ENCODE data around the gene EFCAB6. TPM values are rescaled to one million over a fixed set of nuclear protein-coding genes. Genes with fewer than 3 reads are reported as not detected.

The EFCAB6 gene
- total and polyA plus RNA-seq, 2 donors (not counting 3 experiments of a cell fraction or from before 2014, with no cell fraction given) = 0.07 to 0.31 TPM

GRCh38 chr22:43838161-43838560 lies 26.1 kb upstream of the EFCAB6 start:
- FAIRE-seq (no peak), DNase-seq (ENCODE audit: low read depth, low spot score) (no peak)
- no peak overlapping the region for H3K27ac ChIP-seq (ENCODE audit: insufficient read depth, low read depth, low read length)
- no peaks in the 10 kb centered on the region for H3K27me3 ChIP-seq (ENCODE audit: control insufficient read depth in 2 of 2, insufficient read depth in 2 of 2, low read length in 2 of 2)
- no peaks in the 10 kb centered on the region for H3K4me1 ChIP-seq (ENCODE audit: control insufficient read depth, extremely low read depth, insufficient read depth, low read length)
- no peaks in the 10 kb centered on the region for H4K20me1 ChIP-seq (replicated peaks; ENCODE audit: control insufficient read depth, extremely low read depth, insufficient read depth, low read length)
- no peaks in the 10 kb centered on the region for H3K9me3 ChIP-seq (replicated peaks; ENCODE audit: control insufficient read depth, insufficient read depth, low read length)
- no peak overlapping the region for H3K9ac ChIP-seq (replicated peaks; ENCODE audit: extremely low read depth, insufficient read depth, low read length)
- no peak overlapping the region for H3K4me2 ChIP-seq (ENCODE audit: insufficient read depth, low read length)
- no peaks in the 10 kb centered on the region for H3K9me1 ChIP-seq (replicated peaks; ENCODE audit: control insufficient read depth, extremely low read depth, insufficient read depth, low read length)
- no peak overlapping the region for H3K4me3 ChIP-seq (replicated peaks in 1 of 3; ENCODE audit: insufficient read depth in 1 of 3, low read depth in 1 of 3, low read length in 3 of 3)
- H3K79me2 ChIP-seq (ENCODE audit: control insufficient read depth, insufficient read depth, low read length) = no peaks in the 10 kb centered on the region
- intact Hi-C loops (cut with micrococcal nuclease) (no loop called here), dilution Hi-C loops (cut with MboI; ENCODE audit: extremely low pct_ligation_motif_present, low sequenced_read_pairs) (no loop called here)
- TF ChIP-seq FOS (IDR thresholded peaks at IDR 0.05; ENCODE audit: borderline replicate concordance, insufficient read depth, low read length) (no peak), POLR2A (IDR thresholded peaks at IDR 0.05; ENCODE audit: low read depth, low read length) (no peak), JUN (IDR thresholded peaks at IDR 0.05; ENCODE audit: borderline replicate concordance, insufficient read depth, insufficient read length, low read depth) (no peak), POLR2AphosphoS5 (IDR thresholded peaks at IDR 0.05; ENCODE audit: insufficient read depth, low read depth, low read length) (no peak), EZH2 (IDR thresholded peaks at IDR 0.05; ENCODE audit: borderline replicate concordance, low read depth, low read length, severe bottlenecking) (no peak), GATA2 (IDR thresholded peaks at IDR 0.05; ENCODE audit: insufficient read depth, insufficient read length, low read depth, low read length) (no peak), MYC (IDR thresholded peaks at IDR 0.05; ENCODE audit: low read depth, low read length) (no peak), MAX (IDR thresholded peaks at IDR 0.05; ENCODE audit: insufficient read depth, insufficient read length) (no peak), CTCF (IDR thresholded peaks at IDR 0.05; ENCODE audit: extremely low read depth in 1 of 2, insufficient read depth in 1 of 2, low read depth in 1 of 2, low read length in 2 of 2) (no peak)
- no peak overlapping the region for H2AFZ ChIP-seq (ENCODE audit: low read depth, low read length)
- H3K36me3 ChIP-seq (ENCODE audit: control insufficient read depth in 2 of 2, extremely low read depth in 1 of 2, insufficient read depth in 2 of 2, low read length in 2 of 2) = no peaks in the 10 kb centered on the region
- POLR2A ChIA-PET = no interaction called here
- CTCF ChIA-PET = no interaction called here
- BruUV-seq (replicated peaks) = no TSS peak

All from endothelial cell of umbilical vein (primary cell).